H1 (cell line): ENCODE measurements around the gene CPSF4. TPM values are rescaled to one million over a fixed set of nuclear protein-coding genes. Genes with fewer than 3 reads are reported as not detected.

Source experiments
- CTCF ChIA-PET: fragments of 300-600 bp; sonication (Branson Sonifier 250); formaldehyde crosslinking; loops from one replicate; lab custom pipeline; 2021; ENCODE audit not compliant: partially characterized antibody; lab: Charles Lee
- POLR2A ChIA-PET: fragments of 300-600 bp; sonication (Branson Sonifier 250); formaldehyde crosslinking; loops from one replicate; lab custom pipeline; 2021; ENCODE audit warnings: inconsistent platforms; ENCODE audit not compliant: partially characterized antibody; lab: Charles Lee
- DNase-seq, 2 experiments: peaks; one replicate each; pipeline versions ENCODE4 v3.0.0 to v3.0.0-alpha.2; 2010 to 2022; ENCODE audit warnings: low spot score in 2 of 2, low read depth in 1 of 2, mixed read lengths in 1 of 2
- FAIRE-seq: peaks from 2 replicates; lab custom pipeline; 2011; peaks lifted over from hg19 to GRCh38; lab: Jason Lieb, UNC
- H2AFZ ChIP-seq: 2 replicates; pipeline ENCODE4 v1.8.1; 2012; ENCODE audit warnings: low read length, inconsistent platforms
- H2AK5ac ChIP-seq: 2 replicates; pipeline ENCODE4 v1.6.1; 2013; ENCODE audit warnings: low read depth, low read length
- H2BK120ac ChIP-seq: replicated peaks from 2 replicates; pipeline ENCODE3; 2013; ENCODE audit warnings: low read depth, low read length, inconsistent platforms
- H2BK12ac ChIP-seq: 2 replicates; pipeline ENCODE4 v1.6.1; 2013; ENCODE audit warnings: low read depth, low read length
- H2BK15ac ChIP-seq: 2 replicates; pipeline ENCODE4 v1.6.1; 2013; ENCODE audit warnings: low read length
- H2BK20ac ChIP-seq: 2 replicates; pipeline ENCODE4 v1.6.1; 2013; ENCODE audit warnings: low read length
- H2BK5ac ChIP-seq: 2 replicates; pipeline ENCODE4 v1.6.1; 2013; ENCODE audit warnings: low read depth, low read length
- H3K14ac ChIP-seq: 2 replicates; pipeline ENCODE4 v1.6.1; 2013; ENCODE audit warnings: inconsistent platforms; ENCODE audit not compliant: insufficient read length
- H3K18ac ChIP-seq: 2 replicates; pipeline ENCODE4 v1.6.1; 2013; ENCODE audit warnings: low read length; ENCODE audit errors: extremely low read depth
- H3K23ac ChIP-seq: 2 replicates; pipeline ENCODE4 v1.6.1; 2013; ENCODE audit warnings: inconsistent platforms; ENCODE audit not compliant: insufficient read length
- H3K23me2 ChIP-seq: 2 replicates; pipeline ENCODE4 v1.6.1; 2013; ENCODE audit warnings: low read depth, low read length
- H3K27ac ChIP-seq: 2 replicates; pipeline ENCODE4 v1.6.1; 2011; ENCODE audit warnings: low read depth, low read length, inconsistent platforms
- H3K27me3 ChIP-seq, 4 experiments: replicated peaks in 1 of 4; 1 replicate in 1 of 4; 2 replicates in 3 of 4; pipeline versions ENCODE4 v1.6.1 to v1.8.1; 2011 to 2013; ENCODE audit warnings: low read length in 3 of 4, mild to moderate bottlenecking in 3 of 4, inconsistent platforms in 2 of 4, mixed read lengths in 2 of 4, moderate library complexity in 1 of 4; ENCODE audit not compliant: control insufficient read depth in 3 of 4, insufficient read depth in 3 of 4; ENCODE audit errors: extremely low read depth in 1 of 4
- H3K36me3 ChIP-seq, 4 experiments: 2 replicates each; pipeline versions ENCODE4 v1.6.1 to v1.8.1; 2011 to 2013; ENCODE audit warnings: mild to moderate bottlenecking in 4 of 4, low read length in 3 of 4, moderate library complexity in 2 of 4, control low read depth in 1 of 4, inconsistent platforms in 1 of 4; ENCODE audit not compliant: insufficient read depth in 4 of 4, control insufficient read depth in 2 of 4
- H3K4ac ChIP-seq: replicated peaks from 2 replicates; pipeline ENCODE3; 2013; ENCODE audit warnings: low read length, low read depth, mixed read lengths, inconsistent platforms; ENCODE audit not compliant: insufficient read length
- H3K4me1 ChIP-seq, 4 experiments: replicated peaks in 1 of 4; 1 replicate in 1 of 4; 2 replicates in 3 of 4; pipeline versions ENCODE4 v1.6.1 to v1.8.1; 2011 to 2013; ENCODE audit warnings: low read length in 3 of 4, inconsistent platforms in 2 of 4, mixed read lengths in 1 of 4; ENCODE audit not compliant: insufficient read depth in 4 of 4, control insufficient read depth in 3 of 4
- H3K4me2 ChIP-seq, 2 experiments: 2 replicates each; pipeline versions ENCODE4 v1.6.1 to v1.8.1; 2011 to 2013; ENCODE audit warnings: low read depth in 2 of 2, low read length in 2 of 2, control low read depth in 1 of 2, inconsistent platforms in 1 of 2, mild to moderate bottlenecking in 1 of 2; ENCODE audit not compliant: insufficient read depth in 1 of 2
- H3K4me3 ChIP-seq, 4 experiments: fragments of 200-600, 300-600 bp in 1 of 4; sonication (generic), shearing (Covaris generic), sonication (Bioruptor Twin) in 1 of 4; 2 replicates each; pipeline versions ENCODE4 v1.5.1 to v1.8.1; 2011 to 2016; ENCODE audit warnings: low read length in 4 of 4, low read depth in 3 of 4, control low read depth in 2 of 4, inconsistent platforms in 2 of 4, mild to moderate bottlenecking in 2 of 4, mixed read lengths in 1 of 4, moderate library complexity in 1 of 4; ENCODE audit not compliant: insufficient read depth in 2 of 4; ENCODE audit errors: extremely low read depth in 1 of 4
- H3K56ac ChIP-seq: replicated peaks from 2 replicates; pipeline ENCODE3; 2013; ENCODE audit warnings: low read depth, mild to moderate bottlenecking, mixed read lengths, low read length, inconsistent platforms; ENCODE audit not compliant: insufficient read length
- H3K79me1 ChIP-seq: 2 replicates; pipeline ENCODE4 v1.6.1; 2013; ENCODE audit warnings: low read depth, low read length, control low read depth
- H3K79me2 ChIP-seq, 2 experiments: 2 replicates each; pipeline versions ENCODE4 v1.6.1 to v1.8.1; 2012 to 2013; ENCODE audit warnings: low read length in 2 of 2, mild to moderate bottlenecking in 2 of 2, inconsistent platforms in 1 of 2; ENCODE audit not compliant: insufficient read depth in 2 of 2, control insufficient read depth in 1 of 2
- H3K9ac ChIP-seq, 4 experiments: replicated peaks in 1 of 4; 1 replicate in 1 of 4; 2 replicates in 3 of 4; pipeline versions ENCODE4 v1.6.1 to v1.8.1; 2011 to 2013; ENCODE audit warnings: low read depth in 3 of 4, low read length in 3 of 4, control low read depth in 2 of 4, mild to moderate bottlenecking in 2 of 4, moderate library complexity in 2 of 4, inconsistent platforms in 1 of 4; ENCODE audit errors: extremely low read depth in 1 of 4
- H3K9me3 ChIP-seq, 2 experiments: 2 replicates each; pipeline versions ENCODE4 v1.6.1 to v1.8.1; 2012 to 2013; ENCODE audit warnings: mild to moderate bottlenecking in 2 of 2, moderate library complexity in 2 of 2, control low read depth in 1 of 2, inconsistent platforms in 1 of 2, low read depth in 1 of 2, low read length in 1 of 2, mixed read lengths in 1 of 2; ENCODE audit not compliant: insufficient read depth in 2 of 2
- H4K20me1 ChIP-seq, 2 experiments: replicated peaks in 1 of 2; 2 replicates each; pipeline versions ENCODE3 to v1.8.1; 2011 to 2013; ENCODE audit warnings: inconsistent platforms in 2 of 2, low read length in 2 of 2, mild to moderate bottlenecking in 1 of 2; ENCODE audit not compliant: insufficient read depth in 2 of 2, control insufficient read depth in 1 of 2
- H4K5ac ChIP-seq: 2 replicates; pipeline ENCODE4 v1.6.1; 2013; ENCODE audit warnings: low read length, low read depth, mixed read lengths, inconsistent platforms; ENCODE audit not compliant: insufficient read length
- H4K8ac ChIP-seq: 2 replicates; pipeline ENCODE4 v1.8.0; 2013; ENCODE audit warnings: mild to moderate bottlenecking, moderate library complexity, low read length, inconsistent platforms; ENCODE audit not compliant: insufficient read depth; ENCODE audit errors: extremely low read depth
- H4K91ac ChIP-seq: replicated peaks from 2 replicates; pipeline ENCODE3; 2013; ENCODE audit warnings: low read length, mixed read lengths, inconsistent platforms; ENCODE audit not compliant: insufficient read length
- CBX5 ChIP-seq: fragments of 300-800, 300-1000 bp; sonication (generic); IDR thresholded peaks from 2 replicates; pipeline ENCODE4 v1.7.1; 2016; ENCODE audit warnings: antibody characterized with exemption, low read length, low read depth
- CHD2 ChIP-seq: IDR thresholded peaks from 2 replicates; pipeline ENCODE4 v1.6.1; 2012; ENCODE audit warnings: low read length, improper control_type of control experiment
- FOSL1 ChIP-seq: IDR thresholded peaks from 2 replicates; pipeline ENCODE4 v1.6.1; 2011; ENCODE audit warnings: mild to moderate bottlenecking, low read depth, low read length, moderate library complexity; ENCODE audit not compliant: insufficient read depth
- GABPA ChIP-seq: IDR thresholded peaks from 2 replicates; pipeline ENCODE4 v1.6.1; 2011; ENCODE audit warnings: mild to moderate bottlenecking, low read length, moderate library complexity, borderline replicate concordance; ENCODE audit not compliant: insufficient read depth
- JUN ChIP-seq: IDR thresholded peaks from 2 replicates; pipeline ENCODE4 v1.6.1; 2011; ENCODE audit warnings: low read depth, mild to moderate bottlenecking, improper control_type of control experiment, low read length
- KDM1A ChIP-seq: fragments of 200-600, 300-600 bp; sonication (generic); IDR thresholded peaks from 2 replicates; pipeline ENCODE4 v1.7.1; 2016; ENCODE audit warnings: mild to moderate bottlenecking, low read length, borderline replicate concordance
- KDM4A ChIP-seq: IDR thresholded peaks from one replicate; pipeline ENCODE4 v1.7.1; 2012; ENCODE audit warnings: low read depth, mild to moderate bottlenecking, moderate library complexity, low read length, inconsistent platforms; ENCODE audit not compliant: severe bottlenecking
- KDM5A ChIP-seq: fragments of 200-600 bp; IDR thresholded peaks from 2 replicates; pipeline ENCODE4 v1.7.1; 2012; ENCODE audit warnings: mild to moderate bottlenecking, low read length, inconsistent platforms, mixed read lengths
- NANOG ChIP-seq: IDR thresholded peaks from 2 replicates; pipeline ENCODE4 v1.6.1; 2011; ENCODE audit warnings: low read length, low read depth, mild to moderate bottlenecking, inconsistent platforms; ENCODE audit not compliant: insufficient read depth, poor library complexity, severe bottlenecking
- RAD21 ChIP-seq, 2 experiments: IDR thresholded peaks in 1 of 2; conservative IDR thresholded peaks in 1 of 2; 2 replicates each; pipeline ENCODE4 v1.6.1; 2011; ENCODE audit warnings: low read depth in 2 of 2, low read length in 2 of 2, improper control_type of control experiment in 1 of 2, inconsistent platforms in 1 of 2, mild to moderate bottlenecking in 1 of 2, moderate library complexity in 1 of 2
- SIX5 ChIP-seq: IDR thresholded peaks from 2 replicates; pipeline ENCODE4 v1.6.1; 2011; ENCODE audit warnings: mild to moderate bottlenecking, low read depth, low read length
- SRF ChIP-seq: IDR thresholded peaks from 2 replicates; pipeline ENCODE4 v1.6.1; 2011; ENCODE audit warnings: mild to moderate bottlenecking, low read depth, low read length, moderate library complexity
- WGBS, 2 experiments: shearing (Covaris generic) in 1 of 2; methylation state at CpG; one replicate each; pipeline versions ENCODE4 v1.1.6 to v1.1.7; 2013 to 2015; ENCODE audit warnings: low lambda C conversion rate in 2 of 2, mixed read lengths in 2 of 2, inconsistent platforms in 1 of 2, low coverage in 1 of 2, missing lambda C conversion rate in 1 of 2; ENCODE audit not compliant: insufficient replicate concordance in 2 of 2, insufficient coverage in 1 of 2, insufficient read length in 1 of 2; ENCODE audit errors: extremely low coverage in 1 of 2, missing lambda C conversion rate in 1 of 2; 5-methylcytosine and 5-hydroxymethylcytosine counted together
- polyA plus RNA-seq, 7 experiments: library from polyadenylated mRNA; depleted of rRNA in 3 of 7; stranded (reverse) in 5 of 7; unstranded in 2 of 7; fragments of >200 nt in 5 of 7; fragments of 200-250 nt in 2 of 7; gene quantifications; 1 replicate in 5 of 7; 2 replicates in 1 of 7; 4 replicates in 1 of 7; pipeline versions ENCODE4 v1.2.1 to v1.2.3, GENCODE V29; 2011 to 2013; ENCODE audit warnings: missing spikeins in 2 of 7, mixed read lengths in 2 of 7
- total RNA-seq: library from RNA; stranded (reverse); fragmentation: NEBNext Ultra II Directional; extraction: Animal tissue kit (Norgen Biotek cat#: 25700); gene quantifications from 2 replicates; pipeline ENCODE4 v1.2.1, GENCODE V29; 2021

CPSF4 gene
- total and polyA plus RNA-seq, 2 of the 8 experiments (the other 6 are each of a cell fraction or from before 2014, with no cell fraction given): 77.5 to 103 TPM

- H3K9ac ChIP-seq: no peak overlapping the region
- no peak overlapping the region for H4K91ac ChIP-seq
- H3K79me2 ChIP-seq: no peaks in the 10 kb centered on the region
- no peak overlapping the region for H3K4me2 ChIP-seq
- H2BK5ac ChIP-seq: no peak overlapping the region
- POLR2A ChIA-PET: interaction anchor here (0.6 to 3.5 kb wide), 12 partner anchors 9 to 55 kb away, joined by 3 to 18 read pairs (median 4); partner anchors contain the start of genes BUD31, CPSF4, PDAP1 and PTCD1
- DNase-seq (no peak), FAIRE-seq (no peak)
- H3K4me1 ChIP-seq: no peaks in the 10 kb centered on the region
- no peak overlapping the region for H3K23ac ChIP-seq
- no peak overlapping the region for H2BK12ac ChIP-seq
- H3K56ac ChIP-seq: no peak overlapping the region
- H3K18ac ChIP-seq: no peak overlapping the region
- no peak overlapping the region for H4K5ac ChIP-seq
- H4K8ac ChIP-seq: no peak overlapping the region; the same call in 1 of the 2 replicates
- H3K36me3 ChIP-seq: peaks cover 19 to 68% (median 50%) of the 10 kb centered on the region in 4 experiments
- no peak overlapping the region for H3K4ac ChIP-seq
- no peaks in the 10 kb centered on the region for H3K23me2 ChIP-seq
- no peaks in the 10 kb centered on the region; a peak in 1 of 4 replicates for H3K9me3 ChIP-seq
- H3K14ac ChIP-seq: no peak overlapping the region
- CTCF ChIA-PET: interaction anchor here (1.1 kb wide), 2 partner anchors 18 to 19 kb away, joined by 3 read pairs; no protein-coding TSS in a partner anchor
- no peak overlapping the region for H3K27ac ChIP-seq
- peaks cover 0 to 8% of the 10 kb centered on the region in 2 experiments for H4K20me1 ChIP-seq
- 93% methylated on average over 10 of the region's 10 CpGs; no CpG with 5 or more reads in 1 of the 2 experiments for WGBS, 2 experiments
- H2AFZ ChIP-seq: no peak overlapping the region
- no peak overlapping the region for H2AK5ac ChIP-seq
- no peak overlapping the region for H3K4me3 ChIP-seq
- H3K79me1 ChIP-seq: no peaks in the 10 kb centered on the region; the same call in 1 of the 2 replicates
- H2BK120ac ChIP-seq: no peak overlapping the region
- no peak overlapping the region for H2BK20ac ChIP-seq
- H3K27me3 ChIP-seq: no peaks in the 10 kb centered on the region
- H2BK15ac ChIP-seq: no peak overlapping the region
- TF ChIP-seq SIX5 (no peak), RAD21 (IDR thresholded peaks at IDR 0.05 in 1 of 2, conservative IDR thresholded peaks at IDR 0.05 in 1 of 2; ENCODE audit: low read depth in 2 of 2, low read length in 2 of 2) (no peak), KDM4A (no peak), CBX5 (no peak), NANOG (no peak), SRF (no peak), FOSL1 (no peak), KDM5A (no peak), GABPA (no peak), JUN (no peak), KDM1A (no peak), CHD2 (no peak)
Measured at GRCh38 chr7:99428972-99429566, 9.7 kb upstream of the CPSF4 start.
